HCT116 (cell line): ENCODE data around the gene SLC35F1. TPM values are rescaled to one million over a fixed set of nuclear protein-coding genes. Genes with fewer than 3 reads are reported as not detected.
A peak's percentile ranks its signal among the peaks of the same experiment; 100 is the strongest.
"Not testable (repeated sequence)": the region's sequence is repeated elsewhere in the genome, so short reads cannot be mapped to it uniquely, and the experiment has no call there.

ENCODE experiments used
- ATAC-seq: fragments of 200-7000 bp; cut with Tn5 transposase; 2 replicates; pipeline ENCODE4 v1.9.1; 2020; ENCODE audit warnings: mild to moderate bottlenecking, moderate library complexity
- Bru-seq: library from RNA; stranded (reverse); fragments of 400-500 nt; gene quantifications from one replicate; lab custom pipeline; 2021; lab: Mats Ljungman, UMichigan
- BruChase-seq, 2 experiments: library from RNA; stranded (reverse); fragments of 400-500 nt; gene quantifications; one replicate each; lab custom pipeline; 2021; lab: Mats Ljungman, UMichigan
- BruUV-seq: library from RNA; stranded (reverse); fragments of 400-500 nt; replicated peaks from 2 replicates; lab custom pipeline; 2021; lab: Mats Ljungman, UMichigan
- CTCF ChIA-PET: fragments of 300-600 bp; sonication (Branson Sonifier 250); formaldehyde crosslinking; loops from one replicate; lab custom pipeline; 2021; ENCODE audit warnings: antibody characterized with exemption; lab: Charles Lee
- POLR2A ChIA-PET: fragments of 300-600, 350-600 bp; sonication (Branson Sonifier 250); formaldehyde crosslinking; loops from one replicate; lab custom pipeline; 2021; ENCODE audit warnings: antibody characterized with exemption; lab: Charles Lee
- RAD21 ChIA-PET, 2 experiments: fragments of 300-600 bp; sonication (Branson Sonifier 250); formaldehyde crosslinking; loops; one replicate each; lab custom pipeline; 2023; ENCODE audit warnings: low total read pairs in 2 of 2; ENCODE audit not compliant: uncharacterized antibody in 2 of 2, unreplicated experiment in 2 of 2, low non-redundant PET in 1 of 2; lab: Charles Lee
- DNase-seq: peaks from one replicate; pipeline ENCODE4 v3.0.0-alpha.2; 2010; ENCODE audit warnings: low read depth, low spot score
- H2AFZ ChIP-seq: fragments of 200-600 bp; shearing (Covaris generic), sonication (generic); 2 replicates; pipeline ENCODE4 v1.6.1; 2017; ENCODE audit warnings: low read depth, mixed run types, mixed read lengths, antibody characterized with exemption, low read length; ENCODE audit not compliant: poor library complexity, severe bottlenecking
- H3K27ac ChIP-seq: 2 replicates; pipeline ENCODE4 v1.5.1; 2012; ENCODE audit warnings: low read depth, low read length
- H3K27me3 ChIP-seq: fragments of 200-600 bp; sonication (generic); 2 replicates; pipeline ENCODE4 v1.6.1; 2016; ENCODE audit warnings: mixed run types, low read length, mixed read lengths; ENCODE audit not compliant: insufficient read depth
- H3K36me3 ChIP-seq, 2 experiments: fragments of 200-500 bp in 1 of 2; fragments of 200-600 bp in 1 of 2; sonication (Bioruptor generic) in 1 of 2; sonication (generic) in 1 of 2; 2 replicates each; pipeline versions ENCODE4 v1.5.1 to v1.6.1; 2014 to 2016; ENCODE audit warnings: low read length in 2 of 2, inconsistent platforms in 1 of 2, mixed read lengths in 1 of 2, mixed run types in 1 of 2; ENCODE audit not compliant: insufficient read depth in 2 of 2, control insufficient read depth in 1 of 2
- H3K4me1 ChIP-seq, 2 experiments: fragments of 200-600 bp in 1 of 2; sonication (generic) in 1 of 2; 2 replicates each; pipeline versions ENCODE4 v1.5.1 to v1.6.1; 2012 to 2017; ENCODE audit warnings: low read length in 2 of 2, inconsistent platforms in 1 of 2, mild to moderate bottlenecking in 1 of 2, mixed read lengths in 1 of 2, mixed run types in 1 of 2, moderate library complexity in 1 of 2; ENCODE audit not compliant: insufficient read depth in 2 of 2, control insufficient read depth in 1 of 2
- H3K4me2 ChIP-seq: fragments of 200-600 bp; sonication (generic); 2 replicates; pipeline ENCODE4 v1.6.1; 2017; ENCODE audit warnings: mixed run types, low read length, mixed read lengths
- H3K4me3 ChIP-seq, 2 experiments: fragments of 200-600 bp in 1 of 2; sonication (generic) in 1 of 2; replicated peaks in 1 of 2; 2 replicates each; pipeline ENCODE4 v1.5.1; 2011 to 2016; ENCODE audit warnings: low read length in 2 of 2, control low read depth in 1 of 2, low read depth in 1 of 2, mild to moderate bottlenecking in 1 of 2, mixed read lengths in 1 of 2, mixed run types in 1 of 2
- H3K79me2 ChIP-seq: fragments of 200-600 bp; sonication (generic); 2 replicates; pipeline ENCODE4 v1.6.1; 2017; ENCODE audit warnings: mild to moderate bottlenecking, mixed run types, low read length, moderate library complexity, mixed read lengths; ENCODE audit not compliant: insufficient read depth
- H3K9ac ChIP-seq: fragments of 200-600 bp; sonication (generic); 2 replicates; pipeline ENCODE4 v1.6.1; 2016; ENCODE audit warnings: low read length, mixed read lengths
- H3K9me2 ChIP-seq: fragments of 200-600 bp; sonication (generic), shearing (Covaris generic); 2 replicates; pipeline ENCODE4 v1.6.1; 2017; ENCODE audit warnings: mixed run types, mild to moderate bottlenecking, moderate library complexity; ENCODE audit not compliant: insufficient read depth
- H3K9me3 ChIP-seq, 2 experiments: fragments of 200-500 bp in 1 of 2; fragments of 200-600 bp in 1 of 2; sonication (Bioruptor generic) in 1 of 2; sonication (generic) in 1 of 2; 2 replicates each; pipeline ENCODE4 v1.6.1; 2014 to 2017; ENCODE audit warnings: low read length in 2 of 2, mixed read lengths in 2 of 2, inconsistent platforms in 1 of 2, low read depth in 1 of 2, mild to moderate bottlenecking in 1 of 2, mixed run types in 1 of 2, moderate library complexity in 1 of 2; ENCODE audit not compliant: control insufficient read depth in 1 of 2, insufficient read depth in 1 of 2
- H4K20me1 ChIP-seq: fragments of 200-600 bp; sonication (generic), shearing (Covaris generic); 2 replicates; pipeline ENCODE4 v1.6.1; 2017; ENCODE audit warnings: mixed run types, mild to moderate bottlenecking, moderate library complexity; ENCODE audit not compliant: insufficient read depth
- ATF3 ChIP-seq: IDR thresholded peaks from 2 replicates; pipeline ENCODE4 v1.6.1; 2012
- CEBPB ChIP-seq: IDR thresholded peaks from 2 replicates; pipeline ENCODE4 v1.6.1; 2012; ENCODE audit warnings: low read depth
- CTCF ChIP-seq, 3 experiments: fragments of 200-600 bp in 1 of 3; sonication (generic) in 1 of 3; IDR thresholded peaks in 2 of 3; conservative IDR thresholded peaks in 1 of 3; 2 replicates each; pipeline ENCODE4 v1.5.1; 2012 to 2017; ENCODE audit warnings: low read depth in 2 of 3, low read length in 2 of 3, antibody characterized with exemption in 1 of 3, borderline replicate concordance in 1 of 3, control low read depth in 1 of 3, mild to moderate bottlenecking in 1 of 3, mixed read lengths in 1 of 3, mixed run types in 1 of 3, moderate library complexity in 1 of 3; ENCODE audit not compliant: insufficient read depth in 1 of 3
- EZH2 ChIP-seq: fragments of 200-600 bp; sonication (generic); IDR thresholded peaks from 2 replicates; pipeline ENCODE4 v1.6.1; 2017; ENCODE audit warnings: antibody characterized with exemption, mixed run types
- EZH2phosphoT487 ChIP-seq: fragments of 200-600 bp; IDR thresholded peaks from 2 replicates; pipeline ENCODE4 v1.6.1; 2018; ENCODE audit warnings: antibody characterized with exemption, borderline replicate concordance
- MAX ChIP-seq: IDR thresholded peaks from 2 replicates; pipeline ENCODE4 v1.6.1; 2012
- POLR2AphosphoS5 ChIP-seq: IDR thresholded peaks from 2 replicates; pipeline ENCODE4 v1.6.1; 2011; ENCODE audit warnings: mild to moderate bottlenecking, low read depth, low read length, moderate library complexity
- SIN3A ChIP-seq: IDR thresholded peaks from 2 replicates; pipeline ENCODE4 v1.6.1; 2012; ENCODE audit warnings: low read depth
- SP1 ChIP-seq: IDR thresholded peaks from 2 replicates; pipeline ENCODE4 v1.6.1; 2012; ENCODE audit warnings: low read depth
- SRF ChIP-seq: IDR thresholded peaks from 2 replicates; pipeline ENCODE4 v1.6.1; 2012; ENCODE audit warnings: low read depth
- YY1 ChIP-seq: IDR thresholded peaks from 2 replicates; pipeline ENCODE4 v1.6.1; 2011; ENCODE audit warnings: low read length, low read depth, moderate library complexity, mild to moderate bottlenecking; ENCODE audit not compliant: insufficient replicate concordance; ENCODE audit errors: extremely low read depth
- ZNF274 ChIP-seq: fragments of 200-500 bp; sonication (Bioruptor generic); IDR thresholded peaks from 2 replicates; pipeline ENCODE4 v1.6.1; 2014; ENCODE audit warnings: mild to moderate bottlenecking, low read depth, low read length, inconsistent platforms
- intact Hi-C: fragments of 100-400 bp; cut with micrococcal nuclease; formaldehyde crosslinking; loops from 2 replicates; pipeline ENCODE4 v1.10.0; 2022
- long read RNA-seq: library from polyadenylated mRNA; unstranded; transcript quantifications from one replicate; pipeline ENCODE4 v2.0.0, GENCODE V29; 2021; ENCODE audit not compliant: unreplicated experiment
- polyA plus RNA-seq: library from polyadenylated mRNA; unstranded; fragments of >200 nt; gene quantifications from 2 replicates; pipeline ENCODE4 v1.2.1, GENCODE V29; 2012; ENCODE audit warnings: missing spikeins
- total RNA-seq: library from RNA; stranded (reverse); gene quantifications from one replicate; pipeline ENCODE4 v1.2.1, GENCODE V29; 2021; ENCODE audit not compliant: unreplicated experiment

Gene SLC35F1
- total RNA-seq (0.07 TPM), Bru-seq, nascent RNA (percentile 10 among the genes with signal in this experiment), BruChase-seq, experiment 1, labeled RNA remaining after a 6-hour chase (percentile 16 among the genes with signal in this experiment), BruChase-seq, experiment 2, labeled RNA remaining after a 2-hour chase (percentile 13 among the genes with signal in this experiment)
- polyA plus RNA-seq = 0.01 TPM in 1 of 2 replicates, not detected in the other
- long read RNA-seq = 0 reads

GRCh38 chr6:117906958-117907600 is at the start of gene SLC35F1:
TSS of gene SLC35F1 (plus strand) at chr6:117907264.
- RAD21 ChIA-PET = no interaction called here
- Histone ChIP-seq H3K27ac (no peak within 1 kb of the TSS), H3K9me2 (no peaks in the 10 kb centered on the region), H3K4me1 (no peaks in the 10 kb centered on the region), H3K4me2 (no peak within 1 kb of the TSS), H2AFZ (no peak within 1 kb of the TSS), H3K27me3 (0 out of 2 replicates have a peak, but pooled peaks cover 5% of the 10 kb centered on the region), H4K20me1 (no peaks in the 10 kb centered on the region), H3K9me3 (no peaks in the 10 kb centered on the region), H3K36me3 (no peaks in the 10 kb centered on the region), H3K9ac (no peak within 1 kb of the TSS), H3K79me2 (no peaks in the 10 kb centered on the region), H3K4me3 (no peak within 1 kb of the TSS)
- POLR2A ChIA-PET = no interaction called here
- ATAC-seq (no peak), DNase-seq (no peak)
- BruUV-seq = no TSS peak
- intact Hi-C loops = no loop called here
- CTCF ChIA-PET = no interaction called here
- TF ChIP-seq SP1 (no peak), CTCF (IDR thresholded peaks at IDR 0.05 in 2 of 3, conservative IDR thresholded peaks at IDR 0.05 in 1 of 3; ENCODE audit: borderline replicate concordance in 1 of 3, insufficient read depth in 1 of 3, low read depth in 2 of 3, low read length in 2 of 3) (no peak), POLR2AphosphoS5 (no peak), MAX (no peak), CEBPB (no peak), YY1 (no peak), EZH2phosphoT487 (no peak), ATF3 (no peak), EZH2 (no peak), SIN3A (no peak), ZNF274 (no peak), SRF (no peak)

- POLR2A ChIA-PET = not testable (repeated sequence)
Observed at GRCh38 chr6:117858601-117859000, 48.5 kb upstream of the SLC35F1 start.

More at GRCh38 chr6:117858601-117859000, 48.5 kb upstream of the SLC35F1 start:
- H3K4me2 ChIP-seq, DNase-seq, intact Hi-C loops, H3K9me3 ChIP-seq, H2AFZ ChIP-seq, CTCF ChIA-PET, H3K4me3 ChIP-seq, H3K27me3 ChIP-seq, H4K20me1 ChIP-seq, H3K27ac ChIP-seq, RAD21 ChIA-PET, H3K36me3 ChIP-seq, H3K4me1 ChIP-seq, H3K9me2 ChIP-seq, BruUV-seq, H3K79me2 ChIP-seq, ATAC-seq, H3K9ac ChIP-seq: not testable (repeated sequence)
